GM18502 (cell line): ENCODE data around the gene ZNF282.

Experiments used
- ATAC-seq: cut with Tn5 transposase; IDR thresholded peaks from one replicate; pipeline ENCODE4 v1.9.1; 2021; ENCODE audit warnings: mild to moderate bottlenecking; ENCODE audit not compliant: unreplicated experiment, poor library complexity

The ZNF282 gene

DNA sequence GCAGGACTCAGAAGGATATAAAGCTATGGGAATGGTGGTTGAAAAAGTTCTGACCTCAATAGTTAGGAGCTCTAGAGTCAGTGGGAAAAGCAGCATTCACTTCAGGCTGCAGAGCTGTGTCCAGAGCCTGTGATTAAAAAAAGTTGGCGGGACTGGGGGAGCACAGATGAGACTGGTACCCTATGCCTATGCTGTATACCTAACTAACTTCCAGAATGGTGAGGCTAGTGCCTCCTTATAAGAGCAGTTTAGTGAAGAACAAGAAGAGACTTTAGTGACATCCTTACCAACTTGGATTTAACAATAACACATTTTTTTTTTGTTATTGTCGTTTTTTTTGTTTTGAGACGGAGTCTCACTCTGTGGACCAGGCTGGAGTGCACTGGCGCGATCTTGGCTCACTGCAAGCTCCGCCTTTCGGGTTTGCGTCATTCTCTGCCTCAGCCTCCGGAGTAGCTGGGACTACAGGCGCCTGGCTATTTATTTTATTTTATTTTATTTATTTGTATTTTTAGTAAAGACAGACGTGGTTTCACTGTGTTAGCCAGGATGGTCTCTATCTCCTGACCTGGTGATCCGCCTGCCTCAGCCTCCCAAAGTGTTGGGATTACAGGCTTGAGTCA lies 6.6 kb upstream of the ZNF282 start:
- no peak for ATAC-seq

GRCh38 chr7:149191851-149192250 lies 3.5 kb upstream of the ZNF282 start:
- ATAC-seq = no peak

GRCh38 chr7:149194799-149195179 lies 557 bp upstream of the ZNF282 start:
- ATAC-seq = no peak

- no peak for ATAC-seq
Measured at GRCh38 chr7:149196151-149196704, 882 bp downstream of the ZNF282 start.

DNA sequence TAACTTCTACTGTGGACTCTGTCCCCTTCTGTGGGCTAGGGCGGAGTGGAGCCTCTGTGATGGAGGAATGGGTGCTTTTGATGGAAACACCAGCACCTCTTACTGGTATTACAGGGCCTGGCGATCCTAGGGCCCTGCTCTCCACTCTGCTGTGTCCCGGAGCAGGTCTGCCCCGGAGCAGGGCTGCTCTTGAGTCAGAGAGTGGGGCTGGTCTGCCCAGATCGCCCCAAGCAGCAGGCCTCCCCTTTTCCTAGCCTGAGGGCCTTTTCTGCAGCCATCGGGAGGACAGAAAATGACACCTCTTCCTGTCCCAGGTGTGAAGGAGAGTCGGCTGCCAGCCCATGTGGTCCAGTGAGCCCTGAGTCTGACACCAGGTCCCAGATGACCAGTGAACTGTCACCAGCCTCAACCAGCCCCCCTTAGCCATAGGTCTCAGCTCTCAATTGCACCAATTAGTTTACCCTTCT lies 1.4 kb downstream of the ZNF282 start:
- ATAC-seq = no peak

- ATAC-seq = no peak
Measured at GRCh38 chr7:149197675-149198074, 2.3 kb downstream of the ZNF282 start.

GRCh38 chr7:149198161-149198816 lies 2.9 kb downstream of the ZNF282 start:
- no peak for ATAC-seq

GRCh38 chr7:149199234-149199995 lies 4.1 kb downstream of the ZNF282 start:
- no peak for ATAC-seq

DNA sequence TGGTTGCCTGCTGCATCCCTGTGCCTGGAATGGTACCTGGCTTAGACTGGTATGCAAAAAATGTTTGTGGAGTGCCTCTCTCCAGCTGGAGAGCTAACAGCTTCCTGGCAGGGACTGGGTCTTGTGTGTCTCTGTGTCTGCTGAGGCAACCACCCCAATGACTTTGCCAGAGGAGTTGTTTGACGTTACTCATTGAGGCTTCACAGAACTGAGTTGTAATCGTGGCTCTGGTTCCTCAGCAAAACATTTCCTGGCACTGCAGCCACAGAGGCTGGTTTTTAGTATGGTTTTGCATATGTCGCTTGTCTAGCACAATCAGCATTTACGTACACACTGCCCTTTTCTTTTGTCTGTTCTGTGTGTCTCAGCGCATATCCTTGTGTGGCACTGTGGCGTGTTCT lies 7.5 kb downstream of the ZNF282 start:
- ATAC-seq = no peak

DNA sequence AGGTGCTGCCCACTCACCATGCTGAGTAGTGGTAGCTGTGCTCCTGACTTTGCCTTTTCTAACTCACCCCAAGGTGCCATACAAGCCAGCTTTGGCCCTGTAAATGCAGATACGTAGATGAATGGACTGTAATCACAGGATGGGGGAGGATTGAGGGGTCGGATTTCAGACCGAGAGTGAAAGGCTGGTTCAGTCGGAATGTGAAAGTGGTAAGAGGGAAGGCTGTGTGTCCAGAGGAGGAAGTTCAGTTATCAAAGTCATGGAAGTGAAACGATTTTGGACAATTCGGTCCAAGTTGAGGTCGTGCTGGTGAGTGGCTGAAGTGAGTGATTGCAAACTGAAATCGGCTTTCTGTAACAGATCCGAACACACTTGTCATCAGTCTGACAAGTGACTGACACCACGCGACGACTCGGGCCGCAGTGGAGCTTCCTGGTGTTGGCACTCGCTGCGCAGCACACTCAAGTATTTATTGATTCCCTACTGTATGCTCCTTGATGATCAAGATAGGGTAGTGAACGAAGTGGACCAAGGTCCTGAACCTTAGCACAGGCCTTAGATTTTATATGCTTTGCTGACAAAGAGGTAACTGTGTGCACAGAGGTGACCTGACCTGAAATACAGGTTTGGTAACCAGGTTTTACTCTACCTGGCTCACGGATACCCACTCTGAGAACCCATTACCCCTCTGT lies 10.5 kb downstream of the ZNF282 start:
- ATAC-seq = no peak

DNA sequence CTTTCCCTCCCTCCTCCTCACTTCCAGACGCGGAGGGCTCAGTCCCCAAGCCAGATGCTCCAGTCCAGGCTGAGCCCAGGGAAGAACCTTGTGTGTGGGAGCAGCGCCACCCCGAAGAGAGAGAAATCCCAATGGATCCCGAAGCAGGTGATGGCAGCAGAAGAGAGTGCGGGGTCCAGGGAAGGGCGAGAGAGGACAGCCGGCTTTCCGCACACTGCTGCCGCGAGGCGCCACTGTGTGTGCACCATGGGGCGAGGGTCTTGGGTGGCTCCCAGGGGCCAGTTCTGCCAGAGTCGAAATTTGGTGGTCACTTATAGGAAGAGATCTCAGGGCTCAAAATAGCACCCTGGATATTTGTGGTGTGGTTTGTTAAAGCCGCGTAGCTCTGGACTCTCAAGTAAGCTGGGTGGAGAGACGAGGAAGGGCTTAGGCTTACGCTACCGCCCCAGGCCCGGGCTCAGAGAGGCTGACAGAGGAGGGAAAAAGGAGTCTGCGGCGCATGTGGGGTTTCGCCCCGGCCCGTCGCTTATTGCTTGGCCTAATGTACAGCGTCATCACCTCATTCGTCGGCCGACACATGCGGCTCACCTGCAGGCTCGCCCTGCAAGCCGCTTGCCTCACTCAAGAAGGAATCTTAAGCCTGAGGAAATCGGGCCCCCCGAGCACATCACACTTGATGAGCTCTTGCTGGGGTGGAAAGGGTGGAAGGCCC lies 12.1 kb downstream of the ZNF282 start:
- no peak for ATAC-seq

- ATAC-seq = no peak
Measured at GRCh38 chr7:149209518-149210269, 14.3 kb downstream of the ZNF282 start.

DNA sequence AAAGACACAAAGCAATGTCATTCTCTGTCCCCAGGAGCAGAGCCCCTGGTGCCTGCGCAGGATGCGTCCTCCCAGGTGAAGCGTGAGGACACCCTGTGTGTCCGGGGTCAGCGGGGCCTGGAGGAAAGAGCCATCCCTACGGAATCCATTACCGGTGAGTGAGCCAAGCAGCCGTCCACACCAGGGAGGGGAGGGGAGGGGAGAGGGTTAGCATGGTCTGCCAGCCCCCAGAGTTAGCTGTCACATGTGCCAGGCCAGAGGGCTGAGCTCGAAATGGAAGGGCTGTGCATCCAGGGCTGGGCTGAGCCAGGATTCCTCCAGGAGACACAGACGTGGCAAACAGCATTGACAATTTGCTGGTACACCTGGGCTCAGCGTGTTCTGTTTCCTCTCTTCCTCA lies 15.2 kb downstream of the ZNF282 start:
- no peak for ATAC-seq

DNA sequence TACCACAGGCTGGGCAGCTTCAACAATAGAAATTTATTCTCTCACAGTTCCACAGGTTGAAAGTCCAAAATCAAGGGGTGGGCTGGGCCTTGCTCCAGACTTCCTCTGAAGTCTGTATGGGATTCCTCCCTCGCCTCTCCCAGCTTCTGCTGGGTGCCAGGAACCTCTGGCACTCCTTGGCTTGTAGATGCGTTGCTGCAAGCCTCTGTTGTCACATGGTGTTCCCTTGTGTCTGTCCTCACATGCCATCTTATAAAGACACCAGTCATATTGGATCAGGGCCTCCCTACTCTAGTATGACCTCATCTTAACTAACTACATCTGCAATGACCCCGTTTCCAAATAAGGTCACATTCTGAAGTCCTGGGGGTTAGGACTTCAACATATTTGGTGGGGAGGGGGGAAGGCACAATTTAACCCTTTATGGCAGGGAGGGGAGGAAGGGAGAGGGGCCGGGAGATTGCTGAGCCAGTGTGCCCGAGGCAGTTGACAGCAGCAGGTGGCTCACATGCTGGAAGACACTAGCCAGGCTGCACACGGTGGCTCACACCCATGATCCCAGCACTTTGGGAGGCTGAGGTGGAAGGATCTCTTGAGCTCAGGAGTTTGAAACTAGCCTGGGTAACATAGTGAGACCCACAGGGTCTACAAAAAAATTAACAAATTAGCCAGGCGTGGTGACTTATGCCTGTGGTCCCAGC lies 18.8 kb downstream of the ZNF282 start:
- no peak for ATAC-seq

DNA sequence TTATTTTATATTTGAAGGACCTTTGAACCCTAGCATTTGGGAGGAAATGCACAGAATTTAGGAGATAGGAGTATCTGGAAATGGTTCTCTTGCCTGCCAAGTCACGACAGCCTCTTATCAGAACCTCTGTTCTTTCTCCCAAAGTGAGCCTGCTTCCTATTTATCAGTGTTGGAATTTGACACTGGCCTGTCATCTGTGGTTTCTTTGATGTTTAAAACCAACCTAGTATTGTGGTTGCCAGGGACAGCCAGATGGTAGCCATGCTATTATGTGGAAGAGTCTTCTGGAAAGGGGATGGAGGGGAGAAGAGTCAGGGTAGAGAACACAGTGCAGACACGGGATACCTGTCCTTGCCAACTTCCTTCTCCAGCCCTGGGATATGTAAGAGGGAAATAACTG lies 21.1 kb downstream of the ZNF282 start:
- ATAC-seq = no peak

GRCh38 chr7:149217570-149217969 lies 22.2 kb downstream of the ZNF282 start:
- no peak for ATAC-seq

- ATAC-seq = no peak
Measured at GRCh38 chr7:149218469-149219420, 23.4 kb downstream of the ZNF282 start.

GRCh38 chr7:149220534-149220933 lies 25.2 kb downstream of the ZNF282 start:
- ATAC-seq = no peak
